ENCODE results near the gene CSN2. TPM values are rescaled to one million over a fixed set of nuclear protein-coding genes. Genes with fewer than 3 reads are reported as not detected.
A peak's percentile ranks its signal among the peaks of the same experiment; 100 is the strongest.
"Not testable (repeated sequence)": the region's sequence is repeated elsewhere in the genome, so short reads cannot be mapped to it uniquely, and the experiment has no call there.

The CSN2 gene
- total RNA-seq, 1 donor, result not detected

DNA sequence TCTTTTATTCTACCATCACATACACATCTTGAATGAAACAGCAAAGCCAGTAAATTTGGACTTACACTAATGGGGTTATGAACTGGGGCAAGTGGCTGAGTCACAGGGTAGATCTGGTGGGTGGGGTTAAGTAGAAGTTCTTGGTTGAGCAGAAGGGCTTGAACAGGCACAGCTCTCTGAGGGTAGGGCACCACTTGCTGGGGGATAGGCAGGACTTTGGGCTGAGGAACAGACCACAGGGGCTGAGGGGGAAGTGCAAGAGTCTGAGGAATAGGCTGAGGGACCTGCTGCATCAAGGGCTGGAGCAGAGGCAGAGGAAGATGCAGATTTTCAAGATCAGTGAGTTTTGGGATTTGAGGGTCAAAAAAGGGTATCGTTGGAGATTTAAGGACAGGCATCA is 8.3 kb downstream of the CSN2 start:
- no peak for DNase-seq (ENCODE audit: low read depth)
- no peak overlapping the region for H3K4me3 ChIP-seq (ENCODE audit: low read depth, low read length)
- TF ChIP-seq CTCF (IDR thresholded peaks at IDR 0.05; ENCODE audit: insufficient read depth, low read length), result no peak

- no peak overlapping the region for H3K4me3 ChIP-seq (ENCODE audit: low read depth, low read length)
- no peak for TF ChIP-seq CTCF (IDR thresholded peaks at IDR 0.05; ENCODE audit: insufficient read depth, low read length)
- DNase-seq (ENCODE audit: low read depth), result no peak
Observed at GRCh38 chr4:69951602-69952001, 13.9 kb downstream of the CSN2 start.

- DNase-seq (ENCODE audit: low read depth), result peak; percentile 13
- no peak overlapping the region for H3K4me3 ChIP-seq (ENCODE audit: low read depth, low read length)
- TF ChIP-seq CTCF (IDR thresholded peaks at IDR 0.05; ENCODE audit: insufficient read depth, low read length), result no peak
Observed at GRCh38 chr4:69936566-69936965, 29.0 kb downstream of the CSN2 start.

DNA sequence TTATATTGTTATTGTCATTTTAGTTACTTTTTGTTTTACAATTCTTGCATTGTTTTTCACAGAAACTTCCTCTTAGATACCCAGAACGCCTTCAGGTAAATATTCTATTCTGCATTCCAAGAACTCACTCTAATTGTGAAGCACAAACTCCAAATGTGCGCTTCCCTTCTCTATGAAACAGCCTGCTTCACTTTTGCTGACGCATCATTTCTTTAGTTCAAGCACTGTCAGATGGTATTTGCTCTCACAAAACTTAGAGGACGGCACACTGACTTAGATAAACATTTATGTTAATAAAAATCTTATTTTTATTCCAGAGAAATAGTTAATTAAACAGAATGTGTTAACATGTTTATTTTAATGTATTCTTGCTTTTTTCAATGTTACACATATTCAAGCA is 31.4 kb downstream of the CSN2 start:
- no peak for TF ChIP-seq CTCF (IDR thresholded peaks at IDR 0.05; ENCODE audit: insufficient read depth, low read length)
- DNase-seq (ENCODE audit: low read depth), result no peak
- H3K4me3 ChIP-seq (ENCODE audit: low read depth, low read length), result no peak overlapping the region

- no peak within 1 kb of the TSS for H3K4me3 ChIP-seq (ENCODE audit: low read depth, low read length)
- TF ChIP-seq CTCF (IDR thresholded peaks at IDR 0.05; ENCODE audit: insufficient read depth, low read length), result no peak
- DNase-seq (ENCODE audit: low read depth), result no peak
Observed at GRCh38 chr4:69930768-69931167, 34.8 kb downstream of the CSN2 start, which contains the start of gene CSN1S1. Gene CSN1S1, plus strand, starts transcription at chr4:69931068. Its CDS starts 1,488 bp downstream, at chr4:69932556.

DNA sequence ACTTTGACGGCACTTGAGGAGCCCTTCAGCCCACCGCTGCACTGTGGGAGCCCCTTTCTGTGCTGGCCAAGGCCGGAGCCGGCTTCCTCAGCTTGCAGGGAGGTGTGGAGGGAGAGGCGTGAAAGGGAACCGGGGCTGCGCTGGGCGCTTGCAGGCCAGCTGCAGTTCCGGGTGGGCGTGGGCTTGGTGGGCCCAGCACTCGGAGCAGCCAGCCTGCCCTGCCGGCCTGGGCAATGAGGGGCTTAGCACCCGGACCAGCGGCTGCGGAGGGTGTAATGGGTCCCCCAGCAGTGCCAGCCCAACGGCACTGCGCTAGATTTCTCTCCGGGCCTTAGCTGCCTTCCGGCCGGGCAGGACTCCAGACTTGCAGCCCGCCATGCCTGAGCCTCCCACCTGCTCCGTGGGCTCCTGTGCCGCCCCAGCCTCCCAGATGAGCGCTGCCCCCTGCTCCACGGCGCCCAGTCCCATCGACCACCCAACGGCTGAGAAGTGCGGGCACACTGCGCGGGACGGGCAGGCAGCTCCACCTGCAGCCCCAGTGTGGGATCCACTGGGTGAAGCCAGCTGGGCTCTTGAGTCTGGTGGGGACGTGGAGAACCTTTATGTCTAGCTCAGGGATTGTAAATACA is 41.6 kb downstream of the CSN2 start:
- not testable (repeated sequence) for DNase-seq (ENCODE audit: low read depth); H3K4me3 ChIP-seq (ENCODE audit: low read depth, low read length)

DNA sequence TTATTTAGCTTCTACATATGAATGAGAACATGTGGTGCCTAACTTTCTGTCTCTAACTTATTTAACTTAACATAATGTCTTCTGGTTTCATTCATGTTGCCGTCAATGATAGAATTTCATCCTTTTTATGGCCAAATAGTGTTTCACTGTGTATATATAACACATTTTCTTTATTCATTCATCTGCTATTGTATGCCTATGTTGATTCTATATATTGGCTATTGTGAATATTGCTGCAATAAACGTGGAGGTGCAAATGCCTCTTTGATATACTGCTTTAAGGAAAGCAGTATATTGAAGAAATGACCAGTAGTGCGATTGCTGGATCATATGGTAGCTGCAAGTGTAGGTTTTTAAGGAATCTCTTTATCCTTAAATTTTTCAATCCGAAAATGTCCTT is 44.7 kb downstream of the CSN2 start:
- no peak for DNase-seq (ENCODE audit: low read depth)
- H3K4me3 ChIP-seq (ENCODE audit: low read depth, low read length), result no peak overlapping the region
- no peak for TF ChIP-seq CTCF (IDR thresholded peaks at IDR 0.05; ENCODE audit: insufficient read depth, low read length)
